Measurements from ENCODE around the gene VWA8.
"Not testable (repeated sequence)": the region's sequence is repeated elsewhere in the genome, so short reads cannot be mapped to it uniquely, and the experiment has no call there.

Gene VWA8

GRCh38 chr13:41842036-41842620, 118.8 kb downstream of the VWA8 start:
- DNase-seq = no peak

GRCh38 chr13:41837629-41838028, 123.3 kb downstream of the VWA8 start:
- no peak for DNase-seq

- no peak for DNase-seq
These were observed 125.0 kb downstream of the VWA8 start for GRCh38 chr13:41835871-41836270.

- not testable (repeated sequence) for DNase-seq
These were observed 126.2 kb downstream of the VWA8 start for GRCh38 chr13:41834697-41835096.

GRCh38 chr13:41833831-41834230, 127.1 kb downstream of the VWA8 start:
- no peak for DNase-seq

GRCh38 chr13:41833201-41833600, 127.7 kb downstream of the VWA8 start:
- no peak for DNase-seq

- DNase-seq = no peak
These were observed 133.2 kb downstream of the VWA8 start for GRCh38 chr13:41827507-41828213.

- no peak for DNase-seq
These were observed 135.2 kb downstream of the VWA8 start for GRCh38 chr13:41825691-41826090.

GRCh38 chr13:41823476-41823875, 137.4 kb downstream of the VWA8 start:
- no peak for DNase-seq

- DNase-seq = no peak
These were observed 138.3 kb downstream of the VWA8 start for GRCh38 chr13:41822560-41822959.

- no peak for DNase-seq
These were observed 139.7 kb downstream of the VWA8 start for GRCh38 chr13:41821238-41821594.

GRCh38 chr13:41820581-41821237, 140.2 kb downstream of the VWA8 start:
- DNase-seq = no peak

- DNase-seq = no peak
These were observed 144.9 kb downstream of the VWA8 start for GRCh38 chr13:41816057-41816456.

- DNase-seq = no peak
These were observed 147.5 kb downstream of the VWA8 start for GRCh38 chr13:41813426-41813825.

GRCh38 chr13:41812851-41813250, 148.1 kb downstream of the VWA8 start:
- no peak for DNase-seq

GRCh38 chr13:41812237-41812636, 148.7 kb downstream of the VWA8 start:
- no peak for DNase-seq

- DNase-seq = no peak
These were observed 149.3 kb downstream of the VWA8 start for GRCh38 chr13:41811588-41812021.

- no peak for DNase-seq
These were observed 150.9 kb downstream of the VWA8 start for GRCh38 chr13:41809962-41810361.

GRCh38 chr13:41803445-41803735, 157.5 kb downstream of the VWA8 start:
- not testable (repeated sequence) for DNase-seq

- no peak for DNase-seq
These were observed 158.0 kb downstream of the VWA8 start for GRCh38 chr13:41802684-41803444.

GRCh38 chr13:41802043-41802683, 158.7 kb downstream of the VWA8 start:
- no peak for DNase-seq

GRCh38 chr13:41791056-41791455, 169.9 kb downstream of the VWA8 start:
- no peak for DNase-seq

GRCh38 chr13:41788552-41788951, 172.4 kb downstream of the VWA8 start:
- DNase-seq = no peak

Data from SHP77 treated with DMSO at 0.1 percent for 48 hours (cell line).